Peyer's patch (tissue), 4 donors: ENCODE results near the gene CTNNA2. TPM values are rescaled to one million over a fixed set of nuclear protein-coding genes. Genes with fewer than 3 reads are reported as not detected.

Experiments
- DNase-seq, 3 donors: peaks; one replicate each; pipeline ENCODE4 v3.0.0-alpha.2; 2017 to 2019
- H3K27ac ChIP-seq, 4 donors: fragments of 200-600 bp; sonication (generic); one replicate each; pipeline ENCODE4 v1.5.1; 2016 to 2019
- H3K27me3 ChIP-seq, 2 donors: fragments of 200-600 bp; sonication (generic); one replicate each; pipeline ENCODE4 v1.5.1; 2019
- H3K36me3 ChIP-seq, 3 donors: fragments of 200-600 bp; sonication (generic); one replicate each; pipeline ENCODE4 v1.5.1; 2016 to 2019
- H3K4me1 ChIP-seq, 4 donors: fragments of 200-600 bp; sonication (generic); one replicate each; pipeline ENCODE4 v1.5.1; 2016 to 2019
- H3K4me3 ChIP-seq, 4 donors: fragments of 200-600 bp; sonication (generic); 1 replicate in 3 of 4; 2 replicates in 1 of 4; pipeline ENCODE4 v1.5.1; 2016 to 2019; ENCODE audit warnings: mild to moderate bottlenecking in 1 of 4
- H3K9me3 ChIP-seq, 4 donors: fragments of 200-600 bp; sonication (generic); one replicate each; pipeline ENCODE4 v1.5.1; 2016 to 2019; ENCODE audit warnings: mild to moderate bottlenecking in 1 of 4
- CTCF ChIP-seq, 6 experiments: fragments of 450-650 bp in 4 of 6; fragments of 200-600 bp in 2 of 6; sonication (generic) in 1 of 6; IDR thresholded peaks; one replicate each; pipeline ENCODE4 v1.5.1; 2017 to 2019; ENCODE audit warnings: antibody characterized with exemption in 6 of 6, mild to moderate bottlenecking in 3 of 6, moderate library complexity in 1 of 6
- POLR2A ChIP-seq, 2 donors: fragments of 450-650 bp; IDR thresholded peaks; one replicate each; pipeline ENCODE4 v1.5.1; 2017; ENCODE audit warnings: antibody characterized with exemption in 2 of 2, mild to moderate bottlenecking in 2 of 2, moderate library complexity in 2 of 2
- total RNA-seq, 4 donors: library from RNA; depleted of rRNA; stranded (reverse); fragments of >200 nt; gene quantifications; one replicate each; pipeline ENCODE4 v1.1.0, GENCODE V29; 2016

The CTNNA2 gene
- total RNA-seq, 4 donors from 2014 or later: 0.67 to 5.3 (median 0.88) TPM; not detected in 1

GRCh38 chr2:80007777-80008503 lies 495.1 kb downstream of the CTNNA2 start:
- H3K4me1 ChIP-seq: no peaks in the 10 kb centered on the region
- no peak overlapping the region for H3K4me3 ChIP-seq
- no peaks in the 10 kb centered on the region for H3K27me3 ChIP-seq
- DNase-seq: no peak
- no peak overlapping the region for H3K27ac ChIP-seq
- TF ChIP-seq POLR2A (IDR thresholded peaks at IDR 0.05) (no peak), CTCF (IDR thresholded peaks at IDR 0.05) (no peak)
- H3K36me3 ChIP-seq: no peaks in the 10 kb centered on the region
- H3K9me3 ChIP-seq: no peaks in the 10 kb centered on the region

- Histone ChIP-seq H3K4me3 (no peak overlapping the region), H3K36me3 (no peaks in the 10 kb centered on the region), H3K9me3 (no peaks in the 10 kb centered on the region), H3K4me1 (no peaks in the 10 kb centered on the region), H3K27me3 (no peaks in the 10 kb centered on the region), H3K27ac (no peak overlapping the region)
- no peak for TF ChIP-seq CTCF (IDR thresholded peaks at IDR 0.05)
- TF ChIP-seq POLR2A (IDR thresholded peaks at IDR 0.05): no peak
- DNase-seq: no peak
Measured at GRCh38 chr2:80008596-80008995, 495.7 kb downstream of the CTNNA2 start.

- Histone ChIP-seq H3K4me1 (no peaks in the 10 kb centered on the region), H3K36me3 (no peaks in the 10 kb centered on the region), H3K9me3 (no peaks in the 10 kb centered on the region), H3K4me3 (no peak overlapping the region), H3K27me3 (no peaks in the 10 kb centered on the region), H3K27ac (no peak overlapping the region)
- TF ChIP-seq POLR2A (IDR thresholded peaks at IDR 0.05): no peak
- TF ChIP-seq CTCF (IDR thresholded peaks at IDR 0.05): no peak
- DNase-seq: no peak
Measured at GRCh38 chr2:80009211-80009610, 496.4 kb downstream of the CTNNA2 start.

- TF ChIP-seq POLR2A (IDR thresholded peaks at IDR 0.05) (no peak), CTCF (IDR thresholded peaks at IDR 0.05) (no peak)
- no peak for DNase-seq
- no peaks in the 10 kb centered on the region for H3K36me3 ChIP-seq
- no peaks in the 10 kb centered on the region for H3K9me3 ChIP-seq
- no peak overlapping the region for H3K4me3 ChIP-seq
- no peaks in the 10 kb centered on the region for H3K27me3 ChIP-seq
- H3K27ac ChIP-seq: no peak overlapping the region
- no peaks in the 10 kb centered on the region for H3K4me1 ChIP-seq
Measured at GRCh38 chr2:80012061-80012460, 499.2 kb downstream of the CTNNA2 start.

GRCh38 chr2:80014637-80015036 lies 501.8 kb downstream of the CTNNA2 start:
- no peaks in the 10 kb centered on the region for H3K27me3 ChIP-seq
- no peaks in the 10 kb centered on the region for H3K9me3 ChIP-seq
- TF ChIP-seq CTCF (IDR thresholded peaks at IDR 0.05) (no peak), POLR2A (IDR thresholded peaks at IDR 0.05) (no peak)
- no peak overlapping the region for H3K4me3 ChIP-seq
- no peaks in the 10 kb centered on the region for H3K4me1 ChIP-seq
- no peak for DNase-seq
- no peak overlapping the region for H3K27ac ChIP-seq
- no peaks in the 10 kb centered on the region for H3K36me3 ChIP-seq
